PFSK-1 (cell line): Measurements from ENCODE around the gene IKBKE.

Source experiments
- POLR2AphosphoS5 ChIP-seq: IDR thresholded peaks from 2 replicates; pipeline ENCODE4 v1.6.1; 2012; ENCODE audit warnings: low read depth, mild to moderate bottlenecking, control low read depth, low read length, moderate library complexity
- TAF1 ChIP-seq: IDR thresholded peaks from 2 replicates; pipeline ENCODE4 v1.6.1; 2012; ENCODE audit warnings: low read length, control low read depth, borderline replicate concordance; ENCODE audit not compliant: insufficient read depth

DNA sequence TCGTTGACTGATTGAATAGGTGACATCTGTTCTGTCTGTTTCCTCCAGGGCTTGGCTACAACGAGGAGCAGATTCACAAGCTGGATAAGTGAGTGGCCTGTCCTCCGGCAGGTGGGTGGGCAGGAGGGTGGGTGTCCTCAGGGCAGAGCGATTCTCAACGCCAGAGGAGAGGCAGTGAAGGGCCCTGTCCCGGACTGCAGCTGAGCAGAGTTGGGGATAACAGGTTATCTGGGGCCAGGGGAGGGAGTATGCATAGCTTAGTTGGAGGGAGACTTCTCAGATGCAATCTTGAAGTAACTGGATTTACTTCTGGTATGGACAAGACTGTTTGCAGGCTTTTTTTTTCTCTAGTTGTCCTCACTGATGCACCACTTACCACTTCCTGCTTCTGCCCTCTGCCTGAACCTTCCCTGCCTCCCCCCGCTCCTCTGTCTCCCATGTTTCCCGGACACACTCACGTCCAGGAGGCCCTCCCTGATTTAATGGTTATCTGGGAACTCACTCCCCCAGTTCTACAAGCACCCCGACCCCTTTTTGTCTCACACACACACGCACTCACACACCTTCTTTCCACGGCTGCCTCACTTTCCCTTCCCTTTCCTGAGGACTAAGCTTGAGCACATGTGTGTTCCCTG lies 20.6 kb downstream of the IKBKE start:
- TF ChIP-seq TAF1 (no peak), POLR2AphosphoS5 (no peak)
